Stomach smooth muscle (tissue), 2 donors: ENCODE measurements around the gene GNG12.

ENCODE experiments used
- H3K27ac ChIP-seq: one replicate; pipeline ENCODE4 v1.7.0; 2013; ENCODE audit warnings: mild to moderate bottlenecking, low read length, inconsistent platforms
- H3K27me3 ChIP-seq, 2 donors: one replicate each; pipeline ENCODE4 v1.7.0; 2013; ENCODE audit warnings: low read length in 2 of 2; ENCODE audit not compliant: insufficient read depth in 2 of 2, control insufficient read depth in 1 of 2
- H3K36me3 ChIP-seq, 2 donors: one replicate each; pipeline ENCODE4 v1.7.0; 2013; ENCODE audit warnings: low read length in 2 of 2; ENCODE audit not compliant: control insufficient read depth in 2 of 2, insufficient read depth in 2 of 2
- H3K4me1 ChIP-seq: one replicate; pipeline ENCODE4 v1.7.0; 2013; ENCODE audit warnings: low read length; ENCODE audit not compliant: control insufficient read depth, insufficient read depth
- H3K4me3 ChIP-seq, 2 donors: one replicate each; pipeline ENCODE4 v1.7.0; 2013; ENCODE audit warnings: low read length in 2 of 2
- H3K9ac ChIP-seq, 2 donors: one replicate each; pipeline ENCODE4 v1.7.0; 2013; ENCODE audit warnings: low read length in 2 of 2, mild to moderate bottlenecking in 1 of 2
- H3K9me3 ChIP-seq, 2 donors: one replicate each; pipeline ENCODE4 v1.7.0; 2013; ENCODE audit warnings: low read length in 2 of 2; ENCODE audit not compliant: control insufficient read depth in 2 of 2
- donor health status: healthy.
- donor health status: Pancreatic carcinoma.

The GNG12 gene

GRCh38 chr1:67815303-67816094, 17.8 kb downstream of the GNG12 start:
- no peak overlapping the region for H3K9ac ChIP-seq
- no peaks in the 10 kb centered on the region for H3K9me3 ChIP-seq
- no peaks in the 10 kb centered on the region for H3K36me3 ChIP-seq
- H3K27me3 ChIP-seq: no peaks in the 10 kb centered on the region
- peak overlapping the region; percentile 33 for H3K27ac ChIP-seq
- H3K4me3 ChIP-seq: no peak overlapping the region
- H3K4me1 ChIP-seq: peaks cover 10% of the 10 kb centered on the region

GRCh38 chr1:67814121-67814772, 19.0 kb downstream of the GNG12 start:
- Histone ChIP-seq H3K4me3 (peak overlapping the region in 1 of 2 donors; percentile 27), H3K36me3 (no peaks in the 10 kb centered on the region), H3K27me3 (no peaks in the 10 kb centered on the region), H3K27ac (no peak overlapping the region), H3K9ac (no peak overlapping the region), H3K9me3 (no peaks in the 10 kb centered on the region), H3K4me1 (peaks cover 5% of the 10 kb centered on the region)

GRCh38 chr1:67812226-67812625, 21.0 kb downstream of the GNG12 start:
- Histone ChIP-seq H3K27me3 (no peaks in the 10 kb centered on the region), H3K4me1 (no peaks in the 10 kb centered on the region), H3K27ac (no peak overlapping the region), H3K9ac (no peak overlapping the region), H3K36me3 (no peaks in the 10 kb centered on the region), H3K4me3 (no peak overlapping the region), H3K9me3 (no peaks in the 10 kb centered on the region)

GRCh38 chr1:67811781-67812180, 21.5 kb downstream of the GNG12 start:
- no peaks in the 10 kb centered on the region for H3K4me1 ChIP-seq
- no peaks in the 10 kb centered on the region for H3K27me3 ChIP-seq
- no peaks in the 10 kb centered on the region for H3K36me3 ChIP-seq
- H3K4me3 ChIP-seq: no peak overlapping the region
- H3K9me3 ChIP-seq: no peaks in the 10 kb centered on the region
- no peak overlapping the region for H3K9ac ChIP-seq
- no peak overlapping the region for H3K27ac ChIP-seq

- no peaks in the 10 kb centered on the region for H3K4me1 ChIP-seq
- H3K36me3 ChIP-seq: no peaks in the 10 kb centered on the region
- no peaks in the 10 kb centered on the region for H3K9me3 ChIP-seq
- no peak overlapping the region for H3K4me3 ChIP-seq
- H3K27ac ChIP-seq: no peak overlapping the region
- H3K9ac ChIP-seq: no peak overlapping the region
- H3K27me3 ChIP-seq: no peaks in the 10 kb centered on the region
Observed at GRCh38 chr1:67809887-67810286, 23.4 kb downstream of the GNG12 start.

- no peaks in the 10 kb centered on the region for H3K27me3 ChIP-seq
- no peaks in the 10 kb centered on the region for H3K9me3 ChIP-seq
- no peaks in the 10 kb centered on the region for H3K36me3 ChIP-seq
- no peaks in the 10 kb centered on the region for H3K4me1 ChIP-seq
- no peak overlapping the region for H3K27ac ChIP-seq
- H3K4me3 ChIP-seq: no peak overlapping the region
- no peak overlapping the region for H3K9ac ChIP-seq
Observed at GRCh38 chr1:67807282-67807681, 26.0 kb downstream of the GNG12 start.

- Histone ChIP-seq H3K27me3 (no peaks in the 10 kb centered on the region), H3K9me3 (no peaks in the 10 kb centered on the region), H3K4me1 (no peaks in the 10 kb centered on the region), H3K36me3 (no peaks in the 10 kb centered on the region), H3K27ac (no peak overlapping the region), H3K9ac (no peak overlapping the region), H3K4me3 (no peak overlapping the region)
Observed at GRCh38 chr1:67804710-67805109, 28.6 kb downstream of the GNG12 start.

- Histone ChIP-seq H3K27me3 (no peaks in the 10 kb centered on the region), H3K4me3 (no peak overlapping the region), H3K4me1 (no peaks in the 10 kb centered on the region), H3K36me3 (no peaks in the 10 kb centered on the region), H3K9ac (no peak overlapping the region), H3K9me3 (no peaks in the 10 kb centered on the region), H3K27ac (no peak overlapping the region)
Observed at GRCh38 chr1:67803380-67804279, 29.6 kb downstream of the GNG12 start.

GRCh38 chr1:67802565-67802964, 30.7 kb downstream of the GNG12 start:
- Histone ChIP-seq H3K27me3 (no peaks in the 10 kb centered on the region), H3K27ac (no peak overlapping the region), H3K9me3 (no peaks in the 10 kb centered on the region), H3K9ac (no peak overlapping the region), H3K4me1 (no peaks in the 10 kb centered on the region), H3K36me3 (no peaks in the 10 kb centered on the region), H3K4me3 (no peak overlapping the region)

GRCh38 chr1:67801903-67802302, 31.4 kb downstream of the GNG12 start:
- Histone ChIP-seq H3K27me3 (no peaks in the 10 kb centered on the region), H3K4me3 (no peak overlapping the region), H3K27ac (no peak overlapping the region), H3K9me3 (no peaks in the 10 kb centered on the region), H3K4me1 (no peaks in the 10 kb centered on the region), H3K36me3 (no peaks in the 10 kb centered on the region), H3K9ac (no peak overlapping the region)
